Activated CD8-positive, alpha-beta T cell treated with anti-CD3 and anti-CD28 coated beads for 36 hours (primary cell): ENCODE measurements around the gene PRKCE. TPM values are rescaled to one million over a fixed set of nuclear protein-coding genes. Genes with fewer than 3 reads are reported as not detected.

Experiments used
- ATAC-seq: fragments of 200-7000 bp; cut with Tn5 transposase; one replicate; pipeline ENCODE4 v1.10.0; 2021; ENCODE audit warnings: mild to moderate bottlenecking, moderate library complexity
- CTCF ChIA-PET: fragments of 350-600 bp; sonication (Branson Sonifier 250); formaldehyde crosslinking; loops from one replicate; lab custom pipeline; 2021; ENCODE audit warnings: antibody characterized with exemption; lab: Charles Lee
- POLR2A ChIA-PET: fragments of 350-600 bp; sonication (Branson Sonifier 250); formaldehyde crosslinking; loops from one replicate; lab custom pipeline; 2021; ENCODE audit warnings: antibody characterized with exemption; lab: Charles Lee
- DNase-seq: peaks from one replicate; pipeline ENCODE4 v3.0.0-alpha.2; 2020
- H3K27ac Mint-ChIP-seq: one replicate; pipeline ENCODE4 v1.8.0; 2021; ENCODE audit warnings: mild to moderate bottlenecking, mixed read lengths
- H3K27me3 Mint-ChIP-seq: one replicate; pipeline ENCODE4 v1.8.0; 2021; ENCODE audit warnings: mixed read lengths
- H3K36me3 Mint-ChIP-seq: one replicate; pipeline ENCODE4 v1.8.0; 2021; ENCODE audit warnings: low read depth, mixed read lengths
- H3K4me1 Mint-ChIP-seq: one replicate; pipeline ENCODE4 v1.8.0; 2021; ENCODE audit warnings: low read depth, mixed read lengths
- H3K4me3 Mint-ChIP-seq: one replicate; pipeline ENCODE4 v1.8.0; 2021; ENCODE audit warnings: mild to moderate bottlenecking, moderate library complexity, mixed read lengths
- H3K9me3 Mint-ChIP-seq: one replicate; pipeline ENCODE4 v1.8.0; 2021; ENCODE audit warnings: mixed read lengths
- intact Hi-C: fragments of 100-400 bp; cut with micrococcal nuclease; formaldehyde crosslinking; loops from one replicate; pipeline ENCODE4 v1.10.0; 2022
- total RNA-seq, 2 experiments: library from RNA; stranded (reverse); gene quantifications; one replicate each; pipeline ENCODE4 v1.2.3, GENCODE V29; 2021
- TF ChIP-seq, protein P1 (sequence below): fragments of 200-600 bp; IDR thresholded peaks from one replicate; pipeline ENCODE4 v1.8.0; 2022; ENCODE audit warnings: antibody characterized with exemption, mild to moderate bottlenecking

The PRKCE gene
- total RNA-seq, 2 experiments from 2014 or later = 11.5 to 11.9 TPM

DNA sequence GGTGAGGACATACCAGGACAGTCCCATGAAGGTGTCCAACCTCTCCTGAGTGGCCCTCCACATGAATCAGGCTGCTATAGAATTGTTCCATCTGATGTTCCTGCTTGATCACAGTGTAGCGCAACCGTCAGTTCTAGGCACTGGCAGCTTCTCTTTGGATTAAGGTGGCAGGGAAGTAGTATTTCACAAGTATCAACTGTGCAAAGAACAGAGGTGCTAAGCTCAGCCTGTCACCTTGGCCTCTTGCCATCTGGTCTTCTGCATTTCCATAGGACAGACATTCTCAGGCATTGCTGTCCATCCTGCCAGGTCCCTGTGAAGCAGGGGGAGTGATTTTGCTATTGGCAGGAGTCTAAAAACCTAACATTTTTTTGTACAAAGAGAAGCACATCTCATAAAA, 463.5 kb downstream of the PRKCE start:
- ChIA-PET CTCF (no interaction called here), POLR2A (no interaction called here)
- Mint-ChIP-seq H3K4me3 (no peak overlapping the region), H3K27me3 (no peaks in the 10 kb centered on the region), H3K4me1 (no peaks in the 10 kb centered on the region), H3K36me3 (peaks cover 5% of the 10 kb centered on the region), H3K9me3 (no peaks in the 10 kb centered on the region), H3K27ac (no peak overlapping the region)
- ATAC-seq (no peak), DNase-seq (no peak)
- intact Hi-C loops = no loop called here
- TF ChIP-seq, protein P1, sequence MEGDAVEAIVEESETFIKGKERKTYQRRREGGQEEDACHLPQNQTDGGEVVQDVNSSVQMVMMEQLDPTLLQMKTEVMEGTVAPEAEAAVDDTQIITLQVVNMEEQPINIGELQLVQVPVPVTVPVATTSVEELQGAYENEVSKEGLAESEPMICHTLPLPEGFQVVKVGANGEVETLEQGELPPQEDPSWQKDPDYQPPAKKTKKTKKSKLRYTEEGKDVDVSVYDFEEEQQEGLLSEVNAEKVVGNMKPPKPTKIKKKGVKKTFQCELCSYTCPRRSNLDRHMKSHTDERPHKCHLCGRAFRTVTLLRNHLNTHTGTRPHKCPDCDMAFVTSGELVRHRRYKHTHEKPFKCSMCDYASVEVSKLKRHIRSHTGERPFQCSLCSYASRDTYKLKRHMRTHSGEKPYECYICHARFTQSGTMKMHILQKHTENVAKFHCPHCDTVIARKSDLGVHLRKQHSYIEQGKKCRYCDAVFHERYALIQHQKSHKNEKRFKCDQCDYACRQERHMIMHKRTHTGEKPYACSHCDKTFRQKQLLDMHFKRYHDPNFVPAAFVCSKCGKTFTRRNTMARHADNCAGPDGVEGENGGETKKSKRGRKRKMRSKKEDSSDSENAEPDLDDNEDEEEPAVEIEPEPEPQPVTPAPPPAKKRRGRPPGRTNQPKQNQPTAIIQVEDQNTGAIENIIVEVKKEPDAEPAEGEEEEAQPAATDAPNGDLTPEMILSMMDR = no peak

DNA sequence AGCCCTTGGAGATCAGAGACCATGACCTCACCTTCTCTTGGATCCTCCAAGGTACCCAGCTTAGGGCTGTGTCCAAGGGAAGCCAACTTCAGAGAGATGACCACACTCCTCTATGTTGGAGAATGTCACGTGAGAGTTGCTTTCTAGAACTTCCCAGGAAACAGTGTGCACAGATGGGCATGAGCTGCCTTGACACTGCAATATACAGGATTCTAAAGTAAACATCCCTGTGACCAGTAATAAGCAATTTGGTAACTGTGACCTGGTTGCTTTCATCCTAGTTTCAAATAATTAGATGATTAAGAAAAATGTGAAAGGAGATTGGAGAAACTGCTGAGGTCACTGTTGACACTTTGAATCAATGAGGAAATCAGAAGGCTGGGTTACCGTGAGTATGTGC, 464.7 kb downstream of the PRKCE start:
- TF ChIP-seq, protein P1 = no peak
- H3K4me3 Mint-ChIP-seq = no peak overlapping the region
- H3K4me1 Mint-ChIP-seq = peaks cover 4% of the 10 kb centered on the region
- ChIA-PET POLR2A (no interaction called here), CTCF (no interaction called here)
- H3K27me3 Mint-ChIP-seq = no peaks in the 10 kb centered on the region
- intact Hi-C loops = no loop called here
- peaks cover 5% of the 10 kb centered on the region for H3K36me3 Mint-ChIP-seq
- ATAC-seq (no peak), DNase-seq (no peak)
- no peak overlapping the region for H3K27ac Mint-ChIP-seq
- H3K9me3 Mint-ChIP-seq = no peaks in the 10 kb centered on the region

DNA sequence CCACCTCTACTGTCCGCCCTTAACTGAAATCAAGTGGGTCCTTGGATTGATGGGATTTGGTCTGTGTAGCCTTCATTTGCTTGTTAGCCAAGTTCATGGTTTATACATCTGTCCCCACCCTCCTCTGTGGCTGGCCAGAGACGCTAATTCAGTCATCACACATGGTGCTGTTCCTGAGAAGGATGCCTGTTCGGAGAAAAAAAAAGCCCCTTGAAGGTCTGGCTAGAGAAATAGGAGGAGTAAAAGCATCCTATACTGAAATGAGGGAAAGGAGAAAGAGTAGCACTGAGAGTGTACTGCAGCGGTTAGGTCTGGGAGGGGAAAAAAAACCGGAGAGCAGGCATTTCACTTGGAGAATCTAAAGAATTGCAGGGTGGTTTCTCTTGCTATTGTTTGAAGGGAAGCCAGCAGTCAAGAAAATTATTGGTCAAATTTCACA, 465.1 kb downstream of the PRKCE start:
- Mint-ChIP-seq H3K27me3 (no peaks in the 10 kb centered on the region), H3K4me3 (no peak overlapping the region), H3K4me1 (peaks cover 4% of the 10 kb centered on the region), H3K9me3 (no peaks in the 10 kb centered on the region), H3K27ac (no peak overlapping the region), H3K36me3 (peaks cover 5% of the 10 kb centered on the region)
- POLR2A ChIA-PET = no interaction called here
- TF ChIP-seq, protein P1 = no peak
- DNase-seq = no peak
- CTCF ChIA-PET = no interaction called here
- intact Hi-C loops = no loop called here
- no peak for ATAC-seq

- Mint-ChIP-seq H3K4me1 (peaks cover 4% of the 10 kb centered on the region), H3K27ac (no peak overlapping the region)
- DNase-seq = no peak
Observed at GRCh38 chr2:46117379-46117778, 465.9 kb downstream of the PRKCE start.

GRCh38 chr2:46117994-46118393, 466.5 kb downstream of the PRKCE start:
- H3K4me3 Mint-ChIP-seq = no peak overlapping the region
- no peak overlapping the region for H3K27ac Mint-ChIP-seq
- no peaks in the 10 kb centered on the region for H3K27me3 Mint-ChIP-seq
- DNase-seq (no peak), ATAC-seq (no peak)
- no peaks in the 10 kb centered on the region for H3K9me3 Mint-ChIP-seq
- intact Hi-C loops = no loop called here
- peaks cover 4% of the 10 kb centered on the region for H3K4me1 Mint-ChIP-seq
- TF ChIP-seq, protein P1 = no peak
- POLR2A ChIA-PET = interaction anchor here (0.6 kb wide), 1 partner anchor 854 kb away, joined by 5 read pairs; no protein-coding TSS in a partner anchor
- no peaks in the 10 kb centered on the region for H3K36me3 Mint-ChIP-seq
- CTCF ChIA-PET = no interaction called here

More at GRCh38 chr2:46117379-46117778, 465.9 kb downstream of the PRKCE start:
- intact Hi-C loops = no loop called here
- no peak overlapping the region for H3K4me3 Mint-ChIP-seq
- TF ChIP-seq, protein P1 = no peak
- peaks cover 1% of the 10 kb centered on the region for H3K36me3 Mint-ChIP-seq
- ChIA-PET POLR2A (no interaction called here), CTCF (no interaction called here)
- no peaks in the 10 kb centered on the region for H3K27me3 Mint-ChIP-seq
- ATAC-seq = no peak
- no peaks in the 10 kb centered on the region for H3K9me3 Mint-ChIP-seq
